ENCODE results near the gene KIF1A.

The KIF1A gene

DNA sequence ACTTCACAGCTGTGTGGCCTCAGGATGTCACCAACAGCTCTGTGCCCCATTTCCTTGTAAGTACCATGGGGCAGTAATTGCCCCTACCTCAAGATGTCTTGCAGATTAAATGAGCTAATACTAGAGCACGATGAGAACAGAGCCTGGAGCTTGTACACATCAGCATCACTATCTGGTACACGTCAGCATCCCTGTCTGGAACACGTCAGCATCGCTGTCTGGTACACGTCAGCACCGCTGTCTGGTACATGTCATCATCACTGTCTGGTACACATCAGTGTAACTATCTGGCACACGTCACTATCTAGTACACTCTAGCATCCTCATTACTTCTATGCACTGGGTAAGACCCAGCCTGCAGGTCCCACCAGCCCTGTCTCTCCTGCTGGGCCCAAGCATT, 91.2 kb downstream of the KIF1A start:
- DNase-seq, result no peak

- DNase-seq, result no peak
Measured at GRCh38 chr2:240728361-240728760, 91.7 kb downstream of the KIF1A start.

- DNase-seq, result no peak
Measured at GRCh38 chr2:240727913-240728312, 92.1 kb downstream of the KIF1A start.

DNA sequence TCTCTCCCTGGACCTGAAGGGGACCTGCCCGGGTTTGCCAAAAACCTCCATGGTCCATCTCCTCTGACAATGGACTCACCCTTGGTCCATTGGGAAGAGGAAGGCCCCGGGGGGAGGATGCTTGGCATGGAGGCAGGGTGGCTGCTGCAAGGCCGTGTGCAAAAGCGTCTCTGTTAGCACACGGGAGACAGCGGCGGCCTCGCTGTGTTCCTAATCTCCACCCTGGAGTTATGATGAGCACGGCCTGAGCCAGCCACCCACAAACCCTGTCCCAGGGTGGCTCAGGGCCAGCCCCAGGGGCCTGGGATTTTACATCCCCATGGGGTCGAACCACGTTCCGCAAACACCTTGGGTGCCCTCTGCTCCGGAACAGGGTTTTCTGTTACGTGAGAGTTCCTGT, 92.6 kb downstream of the KIF1A start:
- DNase-seq, result no peak

DNA sequence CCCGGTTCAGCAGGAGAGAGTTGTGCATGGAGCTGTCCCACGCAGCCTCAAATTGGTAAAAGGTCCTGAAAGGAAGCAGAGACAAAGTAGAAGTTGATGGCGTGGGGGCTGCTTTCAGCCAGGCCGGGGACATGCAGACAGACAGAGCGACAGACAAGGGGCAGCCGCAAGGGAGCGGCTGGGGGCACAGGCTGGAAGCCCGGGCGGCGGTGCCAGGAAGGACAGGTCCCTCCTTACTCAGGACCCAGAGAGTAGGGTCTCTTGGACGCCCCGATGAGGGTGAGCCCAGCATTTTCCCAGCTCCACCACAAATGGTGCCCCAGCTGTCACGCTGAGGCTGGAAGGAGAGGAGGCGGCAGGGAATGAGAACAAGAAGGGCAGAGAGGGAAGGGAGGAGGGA, 93.1 kb downstream of the KIF1A start:
- DNase-seq, result no peak

DNA sequence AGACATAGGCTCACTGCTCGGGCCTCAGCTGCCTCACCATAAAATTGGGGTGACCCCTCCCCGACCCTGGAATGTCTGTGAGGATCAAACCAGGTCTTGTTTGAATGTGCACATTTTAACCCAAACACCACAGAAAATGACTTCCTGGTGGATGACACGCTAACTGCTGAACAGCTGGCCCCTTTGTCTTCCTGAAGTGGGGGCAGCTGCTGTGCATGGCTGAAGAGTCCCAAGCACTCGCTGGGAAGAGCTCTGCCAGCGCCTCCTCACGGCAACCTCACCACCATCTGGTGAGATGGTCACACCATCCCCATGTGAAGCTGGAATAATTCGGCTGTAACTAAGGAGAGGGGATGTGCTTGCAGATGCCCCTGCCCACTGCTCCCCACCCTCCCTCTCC, 94.3 kb downstream of the KIF1A start:
- no peak for DNase-seq

- no peak for DNase-seq
Measured at GRCh38 chr2:240725266-240725665, 94.8 kb downstream of the KIF1A start.

DNA sequence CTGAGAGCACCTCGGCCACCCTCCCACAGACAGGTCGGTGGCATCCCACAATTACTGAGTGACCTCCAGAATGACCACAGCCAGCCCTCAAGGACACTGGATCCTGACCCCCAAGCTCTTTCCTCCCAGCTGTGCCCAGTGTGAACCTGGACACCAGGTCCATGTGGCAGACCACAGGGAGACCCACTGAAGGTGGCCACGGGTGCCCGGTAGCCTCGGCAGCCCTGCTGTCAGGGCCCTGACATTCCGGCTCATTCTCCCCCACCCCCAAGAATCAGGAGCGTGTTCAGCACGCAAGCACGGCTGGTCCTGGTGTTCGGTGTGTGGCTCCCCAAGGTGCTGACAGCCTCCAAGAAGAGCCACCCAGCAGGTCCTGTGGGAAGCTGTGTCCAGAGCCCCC, 95.6 kb downstream of the KIF1A start:
- DNase-seq, result no peak

DNA sequence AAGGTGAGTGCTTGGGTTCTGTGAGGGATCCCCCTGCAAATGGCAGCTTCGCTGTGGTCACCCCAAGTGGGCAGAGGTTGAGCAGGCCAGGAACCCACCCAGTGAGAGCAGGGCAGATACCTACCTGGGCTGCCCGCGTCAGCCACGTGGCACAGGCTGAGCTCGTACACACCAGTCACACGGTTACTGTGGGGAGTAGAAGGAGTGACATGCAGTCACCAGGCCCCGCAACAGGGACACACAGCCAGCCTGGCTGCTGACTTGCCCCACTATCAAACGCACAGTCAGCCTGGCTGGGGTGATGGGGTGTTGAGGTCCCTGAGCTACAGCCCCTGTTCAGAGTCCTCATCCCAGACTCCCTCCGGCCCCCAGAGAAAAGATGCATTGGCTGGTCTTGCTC, 96.2 kb downstream of the KIF1A start:
- no peak for DNase-seq

DNA sequence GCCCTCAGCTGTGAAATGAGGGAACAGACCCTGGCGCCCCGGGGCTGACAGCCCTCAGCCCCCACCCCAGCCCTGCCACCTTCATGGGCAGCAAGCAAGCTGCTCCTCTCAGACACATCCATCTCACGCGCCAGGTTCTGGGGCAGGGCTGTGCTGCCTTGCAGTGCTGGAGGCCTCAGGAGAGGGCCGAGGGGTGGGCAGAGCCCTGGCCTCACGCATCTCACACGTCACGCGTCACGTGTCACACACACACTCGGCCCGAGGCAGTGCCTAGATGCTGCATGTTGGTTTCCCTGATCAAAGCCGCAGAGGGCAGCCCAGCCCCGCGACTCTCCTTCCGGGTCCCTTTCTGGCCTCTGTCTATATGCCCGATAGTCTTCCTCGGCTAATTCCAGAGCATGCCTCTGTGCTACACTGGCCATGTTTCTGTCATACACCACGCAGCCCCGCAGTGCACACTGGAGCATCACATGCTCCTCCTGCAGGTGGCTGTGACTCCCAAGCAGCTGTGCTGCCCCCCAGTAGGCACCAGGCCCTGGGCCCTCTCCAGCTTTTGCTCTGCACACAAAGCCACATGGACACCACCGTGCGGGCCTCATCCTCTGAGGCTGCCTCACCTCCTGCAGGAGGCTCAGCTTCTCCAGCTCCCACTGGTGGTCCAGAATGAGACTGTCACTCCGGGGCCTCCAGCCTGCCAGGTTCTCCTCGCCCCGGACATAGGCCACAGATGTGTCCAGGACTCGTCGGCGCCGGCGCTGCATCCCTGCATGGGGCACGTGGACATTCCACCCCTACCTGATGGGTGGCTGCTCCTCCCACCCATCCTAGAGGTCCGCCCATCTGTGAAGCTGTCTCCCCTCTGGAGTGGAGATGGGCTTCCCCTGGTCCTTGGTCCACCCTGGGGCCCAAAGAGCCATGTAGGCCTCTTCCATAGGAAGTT, 97.0 kb downstream of the KIF1A start:
- DNase-seq, result no peak

DNA sequence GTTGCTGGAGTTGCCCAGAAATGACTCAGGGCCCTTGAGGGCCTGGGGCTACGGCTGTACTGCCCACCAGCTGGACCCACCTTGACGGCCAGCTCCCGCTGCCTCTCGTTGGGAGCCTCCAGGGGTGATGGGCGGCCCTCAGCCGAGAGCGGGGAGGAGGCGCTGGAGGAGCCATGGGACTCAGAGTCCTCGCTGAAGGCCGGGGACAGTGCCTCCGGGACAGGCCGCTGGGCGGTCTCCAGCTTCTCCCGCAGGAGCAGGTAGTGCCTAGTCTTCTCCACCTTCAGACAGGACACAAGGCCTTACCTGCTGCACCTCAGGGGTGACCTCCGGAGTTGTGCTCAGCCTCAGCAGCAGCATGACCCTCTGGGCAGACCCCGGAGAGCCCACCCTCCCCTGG, 97.6 kb downstream of the KIF1A start:
- DNase-seq, result no peak

DNA sequence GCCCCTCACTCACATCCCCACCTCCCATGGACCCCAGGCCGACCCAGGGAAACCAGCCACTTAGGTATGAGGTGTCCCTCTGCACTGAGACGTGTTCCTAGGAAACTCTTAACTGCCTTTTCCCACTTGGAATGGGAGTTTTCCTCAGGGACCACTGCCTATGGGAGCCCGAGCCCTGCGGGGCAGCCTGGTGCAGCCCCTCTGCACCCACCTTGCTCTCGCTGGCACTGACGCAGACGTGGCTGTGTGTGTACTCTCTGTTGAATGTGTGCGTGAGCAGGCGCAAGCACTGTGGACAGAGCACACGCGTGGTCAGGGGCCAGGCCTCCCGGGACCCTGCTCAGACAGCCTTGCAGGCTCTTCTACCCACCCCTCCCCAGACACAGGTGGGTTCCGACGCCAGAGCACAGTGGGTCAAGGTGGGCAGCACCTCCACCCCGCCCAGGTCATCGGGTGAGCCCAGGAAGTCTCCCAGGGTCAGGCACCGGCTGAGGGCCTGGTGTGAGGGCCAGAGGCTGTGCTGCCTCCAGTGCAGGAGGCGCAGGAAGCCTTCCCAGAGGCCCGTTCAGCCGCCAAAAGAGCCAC, 98.3 kb downstream of the KIF1A start:
- DNase-seq, result no peak

GRCh38 chr2:240720686-240721595, 99.1 kb downstream of the KIF1A start:
- DNase-seq, result no peak

DNA sequence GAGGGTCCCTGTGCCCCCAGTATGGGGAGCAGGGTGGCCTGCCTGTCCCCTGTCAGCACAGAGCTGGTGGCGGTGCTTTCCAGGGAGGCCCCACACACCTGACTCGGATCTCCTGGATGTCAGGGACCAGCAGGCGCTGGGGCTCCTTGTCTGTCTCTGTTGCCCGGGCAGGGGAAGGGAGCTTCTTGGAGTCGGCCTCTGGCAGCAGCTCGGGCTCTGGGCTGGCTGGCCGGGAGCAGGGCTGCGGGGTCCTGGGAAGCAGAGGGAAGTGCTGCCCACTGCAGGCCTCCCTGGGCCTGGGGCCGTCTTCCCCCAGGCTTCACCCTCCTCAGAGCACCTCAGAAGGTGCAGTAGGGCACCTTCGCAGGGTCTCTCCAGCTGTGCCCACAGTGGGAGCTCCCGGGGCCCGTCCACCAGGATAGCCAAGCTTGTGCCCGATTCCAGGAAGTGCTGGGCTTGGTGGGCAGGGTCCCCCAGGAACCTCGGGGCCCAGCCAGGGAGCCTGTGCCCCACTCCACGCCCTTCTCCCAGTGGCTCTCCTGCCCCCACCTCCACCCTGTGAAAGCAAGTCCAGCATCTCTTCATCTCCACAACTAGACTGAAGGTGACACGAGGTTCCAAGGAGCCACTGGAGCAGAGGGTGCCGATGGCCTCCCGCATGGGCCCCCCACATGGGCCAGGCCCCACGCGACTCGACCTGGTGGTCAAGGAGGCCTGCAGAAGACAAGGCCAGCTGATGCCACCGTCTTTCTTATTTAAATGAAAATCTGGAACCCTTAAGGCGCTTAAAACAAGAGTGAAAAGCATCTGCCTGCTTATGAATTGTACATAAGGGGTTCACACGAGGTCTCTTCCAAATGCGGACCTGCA, 100.1 kb downstream of the KIF1A start:
- no peak for DNase-seq

DNA sequence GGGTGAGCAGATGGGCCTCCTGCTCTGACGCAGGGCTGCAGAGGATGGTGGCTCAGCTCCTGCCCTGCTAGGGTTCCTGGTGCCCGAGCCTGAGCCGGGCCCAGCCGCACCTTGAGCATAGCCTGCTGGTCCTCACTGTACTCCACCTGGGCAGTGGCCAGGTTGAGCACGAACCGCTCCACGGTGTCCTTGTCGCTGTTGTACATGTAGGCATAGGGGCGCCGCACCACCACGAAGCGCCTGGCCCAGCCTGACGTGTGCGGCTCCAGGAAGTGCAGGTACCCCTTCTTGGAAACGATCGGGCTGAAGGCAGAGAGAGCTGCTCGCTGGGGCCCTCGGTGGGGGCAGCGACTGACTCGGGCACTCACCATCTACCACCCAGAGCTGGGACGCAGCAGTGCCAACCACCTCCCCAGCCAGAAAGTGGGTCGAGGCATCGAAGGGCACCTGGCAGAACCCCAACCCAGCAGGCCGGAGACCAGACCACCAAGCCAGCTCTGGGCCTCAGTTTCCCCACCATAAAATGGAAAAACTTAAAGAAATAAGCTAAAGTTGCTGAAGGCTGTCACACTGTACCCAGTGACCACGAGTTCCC, 101.0 kb downstream of the KIF1A start:
- DNase-seq, result no peak

DNA sequence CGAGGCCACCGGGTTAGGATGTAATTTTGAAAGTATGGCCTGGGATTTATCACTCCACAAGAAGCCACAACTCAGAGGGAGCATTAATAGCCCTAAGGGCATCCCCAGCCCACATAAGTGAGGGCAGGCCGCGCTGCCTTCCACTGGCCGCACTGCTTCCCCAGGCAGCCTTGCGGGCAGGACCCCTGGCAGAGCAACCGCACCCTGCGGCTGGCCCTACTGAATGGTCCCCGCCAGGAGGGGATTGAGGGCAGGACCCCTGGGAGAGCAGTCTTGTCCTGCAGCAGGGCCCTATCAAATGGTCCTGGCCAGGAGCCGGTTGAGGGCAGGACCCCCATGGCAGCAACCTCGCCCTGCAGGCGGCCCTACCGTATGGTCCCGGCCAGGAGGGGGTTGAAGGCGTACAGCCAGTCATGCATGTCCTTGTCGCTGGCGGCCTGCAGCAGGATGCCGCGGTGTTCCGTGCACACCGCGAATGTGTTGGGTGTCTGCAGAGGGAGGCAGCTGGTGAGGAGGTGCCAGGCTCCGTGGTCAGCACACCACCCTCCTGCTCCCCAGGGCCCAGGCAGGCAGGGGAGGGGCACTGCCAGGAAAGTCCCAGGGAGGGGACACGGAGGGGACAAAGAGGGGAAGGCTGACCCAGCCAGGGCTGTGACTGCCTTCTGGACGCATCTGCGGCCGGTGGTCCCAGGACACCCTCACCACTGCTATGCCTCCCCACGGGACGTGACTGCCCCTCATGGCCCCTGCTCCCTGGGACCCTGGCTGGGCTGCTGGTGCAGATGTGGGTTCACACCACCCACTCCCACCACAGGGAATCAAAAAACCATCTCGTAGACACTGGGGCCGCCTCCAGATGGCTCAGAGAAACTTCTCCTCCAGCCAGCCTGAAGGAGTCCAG, 102.1 kb downstream of the KIF1A start:
- DNase-seq, result no peak

DNA sequence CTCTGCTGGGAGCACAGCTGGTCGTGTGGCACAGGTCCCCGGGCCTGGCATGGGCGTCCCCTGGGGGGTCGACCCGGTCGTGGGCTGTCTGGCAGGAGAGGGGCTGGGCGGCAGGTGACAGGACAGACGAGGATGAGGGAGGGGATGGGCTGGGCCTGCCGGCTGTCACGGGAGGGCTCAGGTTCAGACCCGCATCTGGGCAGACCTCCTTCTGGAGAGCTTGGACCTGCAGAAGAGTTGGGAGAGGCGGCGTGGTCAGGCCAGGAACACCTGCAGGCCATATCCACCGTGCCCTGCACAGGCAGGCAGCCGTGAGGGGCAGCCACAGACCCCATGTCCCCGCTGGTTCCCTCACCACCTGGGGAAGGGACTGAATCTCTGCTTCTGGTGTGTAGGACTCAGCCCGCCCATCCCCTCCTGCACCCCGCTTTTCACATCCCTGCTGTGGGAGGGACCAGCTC, 102.8 kb downstream of the KIF1A start:
- no peak for DNase-seq

GRCh38 chr2:240716130-240716798, 103.8 kb downstream of the KIF1A start:
- DNase-seq, result no peak

GRCh38 chr2:240714747-240715725, 105.0 kb downstream of the KIF1A start:
- no peak for DNase-seq

Measured in stimulated activated naive CD4-positive, alpha-beta T cell treated with Interleukin-2 at 50 U/mL for 16 hours (primary cell).